ENCODE measurements around the gene MAT1A. TPM values are rescaled to one million over a fixed set of nuclear protein-coding genes. Genes with fewer than 3 reads are reported as not detected.

The MAT1A gene
- total and polyA plus RNA-seq, 9 of the 15 experiments (the other 6 are each of a cell fraction or from before 2014, with no cell fraction given): 0.03 to 0.30 (median 0.11) TPM; not detected in 2

- intact Hi-C loops (cut with micrococcal nuclease) (no loop called here), in situ Hi-C loops (cut with MboI) (no loop called here)
- CTCF ChIA-PET (ENCODE audit: low intra/inter-chr PET ratio): no interaction called here
- DNase-seq (ENCODE audit: extremely low read depth in 1 of 4, low spot score in 3 of 4) (no peak), FAIRE-seq (no peak), ATAC-seq (no peak)
- WGBS (ENCODE audit: insufficient coverage, low coverage, missing lambda C conversion rate): 0% methylated on average over 2 of the region's 2 CpGs
- Histone ChIP-seq H2AFZ (ENCODE audit: low read depth, low read length) (no peak overlapping the region), H4K20me1 (replicated peaks; ENCODE audit: control insufficient read depth, insufficient read depth, low read length) (no peaks in the 10 kb centered on the region), H3K9me3 (replicated peaks; ENCODE audit: control insufficient read depth, insufficient read depth, low read depth, low read length) (no peaks in the 10 kb centered on the region), H3K9ac (ENCODE audit: insufficient read depth in 1 of 2, low read depth in 2 of 2, low read length in 2 of 2) (no peak overlapping the region), H3K27me3 (ENCODE audit: control insufficient read depth in 2 of 2, insufficient read depth in 2 of 2, low read length in 2 of 2) (peaks cover 3 to 15% of the 10 kb centered on the region in 2 experiments; a peak in 2 of 5 replicates), H3K4me1 (replicated peaks in 1 of 2; ENCODE audit: control insufficient read depth in 2 of 2, insufficient read depth in 2 of 2, low read length in 2 of 2) (peaks cover 0 to 6% of the 10 kb centered on the region in 2 experiments; a peak in 2 of 5 replicates), H3K27ac (ENCODE audit: extremely low read depth, low read depth, low read length) (no peak overlapping the region), H3K36me3 (ENCODE audit: control insufficient read depth, insufficient read depth, low read length) (no peaks in the 10 kb centered on the region), H3K4me3 (no peak overlapping the region), H3K9me1 (ENCODE audit: control insufficient read depth, insufficient read depth, low read length) (no peaks in the 10 kb centered on the region), H3K4me2 (ENCODE audit: insufficient read depth, low read length) (no peak overlapping the region), H3K79me2 (ENCODE audit: control insufficient read depth, insufficient read depth, low read length) (no peaks in the 10 kb centered on the region)
- POLR2A ChIA-PET: interaction anchor here (0.6 kb wide), 1 partner anchor 125 kb away, joined by 3 read pairs; no protein-coding TSS in a partner anchor
- no peak for TF ChIP-seq ZBTB34 (CRISPR knock-in tag; IDR thresholded peaks at IDR 0.05)
- no peak for TF ChIP-seq FOXJ3 (CRISPR knock-in tag; IDR thresholded peaks at IDR 0.05)
- no peak for TF ChIP-seq ZZZ3 (IDR thresholded peaks at IDR 0.05)
- TF ChIP-seq PTRF (tag; IDR thresholded peaks at IDR 0.05): no peak
- no peak for TF ChIP-seq HDAC3 (IDR thresholded peaks at IDR 0.05; ENCODE audit: borderline replicate concordance, partially characterized antibody)
- no peak for TF ChIP-seq PURB (CRISPR knock-in tag; IDR thresholded peaks at IDR 0.05; ENCODE audit: low read depth)
- TF ChIP-seq SMAD4 (CRISPR knock-in tag; conservative IDR thresholded peaks at IDR 0.05): no peak
- TF ChIP-seq SIN3B (IDR thresholded peaks at IDR 0.05; ENCODE audit: low read depth): no peak
- TF ChIP-seq MNT (conservative IDR thresholded peaks at IDR 0.05): no peak
- no peak for TF ChIP-seq TFAM (CRISPR knock-in tag; conservative IDR thresholded peaks at IDR 0.05)
- no peak for TF ChIP-seq SAP30 (IDR thresholded peaks at IDR 0.05; ENCODE audit: borderline replicate concordance, insufficient read depth, low read depth, low read length, poor library complexity, severe bottlenecking)
- TF ChIP-seq COPS2 (conservative IDR thresholded peaks at IDR 0.05): no peak
- no peak for TF ChIP-seq SETDB1 (IDR thresholded peaks at IDR 0.05; ENCODE audit: low read length)
- no peak for TF ChIP-seq ARID2 (IDR thresholded peaks at IDR 0.05)
- no TSS peak for BruUV-seq (replicated peaks)
Measured at GRCh38 chr10:80319725-80320290, 30.4 kb upstream of the MAT1A start.

Measured in K562 (cell line).